Measurements from ENCODE around the gene LSM10.

Gene LSM10

DNA sequence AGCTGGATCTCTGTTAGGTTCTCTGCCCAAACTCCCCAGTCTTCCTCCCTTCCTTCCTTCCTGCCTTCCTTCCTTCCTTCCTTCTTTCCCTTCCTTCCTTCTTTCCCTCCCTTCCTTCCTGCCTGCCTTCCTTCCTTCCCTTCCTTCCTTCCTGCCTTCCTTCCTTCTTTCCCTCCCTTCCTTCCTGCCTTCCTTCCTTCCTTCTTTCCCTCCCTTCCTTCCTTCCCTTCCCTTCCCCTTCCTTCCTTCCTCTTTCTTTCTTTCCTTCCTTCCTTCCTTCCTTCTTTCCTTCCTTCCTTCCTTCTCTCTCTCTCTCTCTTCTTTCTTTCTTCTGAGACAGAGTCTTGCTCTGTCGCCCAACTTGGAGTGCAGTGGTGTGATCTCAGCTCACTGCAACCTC lies 8.7 kb upstream of the LSM10 start:
- DNase-seq, result no peak

DNA sequence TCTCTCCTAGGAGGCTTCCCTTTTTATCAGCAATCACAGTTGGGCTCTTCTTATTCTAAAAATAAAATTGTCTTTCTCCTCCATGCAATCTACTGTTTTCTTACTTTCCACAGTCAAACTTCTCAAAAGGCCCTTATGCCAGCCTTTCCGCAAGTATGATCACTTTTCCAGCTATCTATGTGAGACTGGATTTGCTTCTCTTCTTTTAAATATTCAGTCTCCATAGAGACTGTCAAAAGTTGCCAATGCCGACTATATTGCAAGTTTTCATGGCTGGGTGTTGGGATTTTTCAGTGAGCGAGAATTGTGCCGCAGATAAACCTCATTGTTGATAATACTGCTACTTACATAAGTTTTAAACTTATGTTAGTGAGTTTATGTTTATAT lies 4.8 kb upstream of the LSM10 start:
- no peak for DNase-seq

DNA sequence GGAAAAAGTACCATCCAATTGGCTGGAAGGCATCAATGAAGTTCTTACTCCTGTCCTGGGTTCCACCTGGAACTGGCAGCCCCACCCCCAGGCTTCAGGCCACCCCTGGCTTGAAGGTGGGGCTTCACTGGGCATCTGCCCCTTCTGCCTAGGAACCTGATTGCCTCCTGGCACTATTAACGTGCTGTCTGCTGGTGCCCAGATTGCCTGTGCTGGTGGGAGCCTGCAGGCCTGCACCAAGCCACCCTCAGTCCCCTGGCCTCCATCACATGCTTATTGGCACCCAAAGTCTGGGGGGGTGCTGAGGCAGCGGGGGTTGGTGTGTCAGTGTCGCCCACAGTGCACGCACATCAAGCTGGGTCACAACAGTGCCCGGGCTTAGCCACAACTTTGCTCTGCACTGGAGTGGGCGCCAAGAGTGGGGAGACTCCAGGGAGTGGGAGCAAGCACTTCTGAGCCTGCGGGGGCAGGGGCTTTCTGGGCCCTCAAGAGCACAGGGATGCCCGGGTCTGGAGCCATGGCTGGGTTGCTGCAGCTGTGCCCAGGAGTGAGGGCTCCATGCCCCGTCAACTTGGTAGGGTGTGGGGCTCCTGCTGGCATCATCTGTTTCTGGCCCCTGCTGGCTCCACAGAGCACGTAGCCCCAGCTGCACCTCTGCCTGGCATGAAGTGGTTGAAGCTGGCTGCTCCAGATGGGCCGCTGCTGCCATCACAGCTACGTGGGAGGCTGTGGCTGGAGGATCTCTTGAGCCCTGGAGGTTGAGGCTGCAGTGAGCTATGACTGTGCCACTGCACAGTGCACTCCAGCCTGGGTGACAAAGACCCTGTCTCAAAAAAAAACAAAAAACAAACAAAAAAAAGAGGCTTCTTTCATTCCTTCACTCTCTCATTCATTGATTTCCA lies 4.1 kb upstream of the LSM10 start:
- no peak for DNase-seq

DNA sequence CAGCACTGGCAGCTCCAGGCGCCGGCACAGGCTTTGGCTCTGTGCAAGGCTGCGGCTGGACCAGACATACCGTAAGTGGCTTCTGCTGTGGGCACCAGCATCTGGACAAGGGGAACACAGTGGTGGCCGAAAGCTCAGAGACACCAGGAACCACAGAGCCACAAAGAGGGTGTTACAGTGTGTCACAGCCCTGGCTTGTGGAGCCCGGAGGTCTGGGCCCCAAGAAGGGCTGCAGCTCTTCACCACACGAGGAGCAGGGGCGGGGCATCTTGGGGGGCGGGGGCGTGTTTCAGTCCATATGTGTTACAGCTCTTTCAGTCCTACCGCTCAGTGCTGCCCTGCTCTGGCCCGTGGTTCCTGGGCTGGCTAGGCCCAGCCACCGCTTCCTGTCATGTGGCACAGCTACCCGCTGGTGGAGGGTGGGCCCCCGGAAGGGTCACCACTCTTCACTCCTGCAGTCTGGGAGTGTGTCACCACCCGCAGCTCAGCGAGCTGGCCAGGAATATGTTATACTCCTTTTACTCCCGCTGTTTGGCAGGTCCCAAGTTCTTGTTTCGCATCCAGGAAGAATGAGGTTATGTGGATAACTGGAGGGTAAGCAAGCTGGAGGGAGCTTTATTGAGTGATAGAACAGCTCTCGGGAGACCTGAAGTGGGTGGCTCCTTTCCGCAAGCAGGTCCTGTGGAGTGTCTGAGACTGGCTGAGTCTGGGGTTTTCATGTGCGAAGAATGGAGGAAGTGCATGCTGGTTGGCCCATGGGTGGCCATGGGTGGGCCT lies 3.3 kb upstream of the LSM10 start:
- no peak for DNase-seq

DNA sequence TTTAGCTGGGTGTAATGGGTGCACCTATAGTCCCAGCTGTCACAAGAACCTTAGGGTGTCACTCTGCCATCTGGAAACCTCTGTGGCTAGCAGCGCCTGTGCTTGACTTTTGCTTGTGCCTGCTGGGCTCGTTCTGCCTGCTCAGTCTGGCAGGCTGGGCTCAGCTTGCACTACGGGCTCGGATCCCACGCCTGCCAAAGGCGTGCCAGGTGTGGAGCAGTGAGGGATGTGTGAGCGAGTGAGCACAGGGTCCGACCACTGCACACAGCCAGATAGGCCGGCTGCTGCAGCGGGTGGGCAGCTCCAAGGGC lies 2.8 kb upstream of the LSM10 start:
- no peak for DNase-seq

DNA sequence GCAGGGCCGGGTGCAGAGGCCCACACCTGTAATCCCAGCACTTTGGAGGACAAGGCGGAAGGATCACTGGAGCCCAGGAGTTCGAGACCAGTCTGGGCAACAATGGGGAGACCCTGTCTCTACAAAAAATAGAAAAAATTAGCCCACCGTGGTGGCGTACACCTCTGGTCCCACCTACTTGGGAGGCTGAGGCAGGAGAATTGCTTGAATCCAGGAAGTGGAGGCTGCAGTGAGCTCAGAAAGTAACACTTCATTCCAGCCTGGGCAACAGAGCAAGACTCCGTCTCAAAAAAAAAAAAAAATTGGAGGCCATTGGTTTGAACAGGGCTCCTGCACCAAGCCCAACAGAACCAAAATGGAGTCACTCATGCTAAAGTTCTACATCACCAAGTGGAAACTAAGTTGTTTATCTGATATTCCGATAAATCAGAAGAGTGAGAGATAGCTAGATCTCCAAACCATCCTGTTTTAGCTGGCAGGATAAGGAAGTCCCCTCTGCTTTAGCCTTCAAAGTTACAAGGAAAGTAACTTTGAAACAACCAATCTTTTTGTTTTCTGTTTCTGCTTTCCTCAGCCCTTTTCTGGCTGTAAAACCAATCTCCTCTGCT lies 766 bp upstream of the LSM10 start:
- no peak for DNase-seq

DNA sequence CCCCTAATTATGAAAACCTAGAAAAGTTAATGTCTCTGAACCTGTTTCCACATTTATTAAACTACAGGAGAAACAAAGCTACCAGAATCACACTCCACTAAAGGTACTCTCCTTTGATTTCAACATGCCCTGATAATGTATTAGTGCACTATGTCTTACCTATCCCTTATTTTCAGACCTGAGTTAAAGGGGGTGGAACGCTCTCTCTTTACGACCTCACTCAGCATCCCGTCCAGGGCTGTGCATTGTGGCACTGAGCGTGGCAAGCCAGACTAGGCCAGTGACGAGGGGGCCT lies 678 bp downstream of the LSM10 start:
- no peak for DNase-seq

DNA sequence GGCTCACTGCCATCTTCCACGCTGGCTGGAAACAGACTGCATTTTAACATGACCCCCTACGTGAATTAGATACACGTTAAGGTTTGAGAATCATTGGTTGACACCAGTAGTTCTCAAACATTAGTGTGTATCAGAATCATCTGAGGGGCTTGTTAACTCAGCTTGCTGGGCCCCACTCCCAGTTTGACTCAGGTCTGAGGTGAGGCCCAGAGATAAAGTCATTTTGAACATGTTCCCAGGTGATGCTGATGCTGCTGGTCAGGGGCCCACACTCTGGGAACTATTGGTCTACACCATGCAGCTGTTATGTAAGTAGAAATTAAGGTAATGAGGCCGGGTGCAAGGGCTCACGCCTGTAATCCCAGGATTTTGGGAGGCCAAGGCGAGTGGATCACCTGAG lies 1.3 kb downstream of the LSM10 start:
- DNase-seq, result no peak

DNA sequence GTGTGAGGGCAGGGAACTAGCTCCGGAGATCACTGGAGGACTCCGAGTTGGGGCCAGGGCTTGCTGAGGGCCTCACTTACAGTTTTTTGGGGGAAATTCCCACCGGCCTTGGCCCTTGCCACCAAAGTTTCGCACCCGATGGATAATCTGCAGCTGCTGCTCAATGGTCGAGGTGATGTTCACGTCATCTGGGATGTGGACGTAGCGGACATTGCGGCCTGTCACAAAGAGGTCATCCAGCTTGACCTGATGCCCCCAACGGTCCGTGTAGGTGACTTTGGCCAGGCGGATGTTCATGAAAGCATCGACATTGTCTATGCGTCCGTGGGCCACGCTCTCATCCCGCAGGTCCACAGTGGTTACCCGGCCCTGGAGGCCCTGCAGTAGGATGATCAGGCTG lies 4.0 kb downstream of the LSM10 start:
- DNase-seq, result no peak

DNA sequence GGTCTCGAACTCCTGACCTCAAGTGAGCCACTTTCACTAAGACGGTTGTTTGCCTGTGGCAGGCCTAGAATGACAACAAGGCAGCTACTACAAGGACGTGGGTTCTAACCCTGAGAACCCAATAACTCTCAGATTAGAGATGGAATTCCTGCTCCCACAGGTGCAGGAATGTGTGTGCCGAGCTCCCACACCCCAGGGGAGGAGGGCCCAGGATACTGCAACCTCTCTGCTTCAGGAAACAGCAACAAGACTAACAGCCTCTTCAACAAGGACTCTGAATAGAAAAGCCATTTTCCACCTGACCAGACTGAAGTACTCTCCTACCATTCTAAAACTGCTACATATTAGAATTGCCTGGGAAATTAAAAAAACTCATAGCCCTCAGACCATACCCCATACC lies 4.9 kb downstream of the LSM10 start:
- DNase-seq, result no peak

DNA sequence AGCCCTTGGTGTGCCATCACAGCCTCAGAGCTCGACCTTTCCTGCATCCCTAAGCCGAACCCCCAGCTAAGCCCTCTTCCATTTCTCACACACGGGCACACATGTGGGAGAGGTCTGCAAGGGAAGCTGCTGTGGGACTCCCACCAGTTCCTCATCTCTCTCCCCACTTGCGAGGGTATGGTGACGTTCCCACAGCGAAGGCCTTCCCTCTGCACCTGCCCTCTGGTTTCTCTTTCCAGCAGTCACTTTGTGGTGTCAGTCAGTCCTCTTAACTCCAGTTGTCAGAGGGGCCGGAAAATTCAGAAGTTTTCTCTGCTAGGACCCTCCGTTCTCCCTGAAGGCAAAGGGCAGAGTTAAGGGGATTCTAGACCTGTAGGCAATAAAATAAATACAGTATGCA lies 6.4 kb downstream of the LSM10 start:
- DNase-seq, result no peak

DNA sequence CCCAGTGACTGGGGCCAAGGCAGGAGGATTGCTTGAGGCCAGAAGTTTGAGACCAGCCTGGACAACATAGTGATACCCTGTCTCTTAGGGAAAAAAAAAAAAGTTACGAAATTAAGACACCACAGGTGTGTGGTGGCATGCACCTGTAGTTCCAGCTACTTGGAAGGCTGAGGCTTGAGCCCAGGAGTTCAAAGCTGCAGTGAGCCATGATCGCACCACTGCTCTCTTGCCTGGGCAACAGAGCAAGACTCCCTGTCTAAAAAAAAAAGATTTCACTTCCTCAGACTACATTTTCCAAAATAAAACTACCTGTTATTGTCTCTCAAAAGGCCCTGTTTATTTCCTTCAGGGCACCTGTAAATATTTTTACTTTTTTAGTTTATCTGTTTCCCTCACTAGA lies 7.3 kb downstream of the LSM10 start:
- no peak for DNase-seq

DNA sequence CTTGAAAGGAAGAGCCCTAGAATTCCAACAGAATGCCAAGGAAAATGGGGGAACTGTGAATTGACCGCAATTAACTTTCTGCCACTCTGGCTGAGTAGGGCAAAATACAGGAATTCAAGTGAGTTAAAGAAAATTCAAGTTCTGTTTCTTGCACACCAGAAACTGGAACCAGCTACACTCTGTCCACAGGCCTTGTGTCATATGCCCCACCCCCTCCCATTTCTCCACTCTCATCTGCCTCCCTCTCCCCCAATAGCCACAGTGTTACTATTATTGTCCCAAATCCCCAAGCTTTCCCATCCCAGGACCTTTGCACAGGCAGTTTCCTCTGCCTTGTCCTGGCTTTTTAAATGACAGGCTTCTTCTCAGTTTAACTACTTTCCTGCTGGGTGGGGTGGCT lies 7.7 kb downstream of the LSM10 start:
- no peak for DNase-seq

DNA sequence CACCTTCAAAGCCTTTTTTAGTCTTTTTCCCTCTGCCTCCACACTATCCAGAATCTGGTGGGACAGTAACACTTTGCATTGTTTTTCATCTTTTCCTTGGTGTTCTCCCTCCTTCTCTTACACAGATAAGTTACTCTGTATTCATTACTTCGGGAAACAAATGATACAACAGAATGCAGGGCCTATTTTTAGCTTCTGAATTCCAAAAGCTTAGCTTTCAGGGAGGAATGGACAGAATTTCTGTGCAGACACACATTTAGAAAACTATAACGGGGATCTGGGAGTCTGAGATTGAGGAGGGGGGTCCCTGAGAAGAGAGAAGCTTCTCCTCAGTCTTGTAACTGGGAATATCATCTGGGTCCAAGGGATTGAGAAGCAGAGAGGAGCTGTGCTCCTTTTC lies 8.4 kb downstream of the LSM10 start:
- DNase-seq, result no peak

DNA sequence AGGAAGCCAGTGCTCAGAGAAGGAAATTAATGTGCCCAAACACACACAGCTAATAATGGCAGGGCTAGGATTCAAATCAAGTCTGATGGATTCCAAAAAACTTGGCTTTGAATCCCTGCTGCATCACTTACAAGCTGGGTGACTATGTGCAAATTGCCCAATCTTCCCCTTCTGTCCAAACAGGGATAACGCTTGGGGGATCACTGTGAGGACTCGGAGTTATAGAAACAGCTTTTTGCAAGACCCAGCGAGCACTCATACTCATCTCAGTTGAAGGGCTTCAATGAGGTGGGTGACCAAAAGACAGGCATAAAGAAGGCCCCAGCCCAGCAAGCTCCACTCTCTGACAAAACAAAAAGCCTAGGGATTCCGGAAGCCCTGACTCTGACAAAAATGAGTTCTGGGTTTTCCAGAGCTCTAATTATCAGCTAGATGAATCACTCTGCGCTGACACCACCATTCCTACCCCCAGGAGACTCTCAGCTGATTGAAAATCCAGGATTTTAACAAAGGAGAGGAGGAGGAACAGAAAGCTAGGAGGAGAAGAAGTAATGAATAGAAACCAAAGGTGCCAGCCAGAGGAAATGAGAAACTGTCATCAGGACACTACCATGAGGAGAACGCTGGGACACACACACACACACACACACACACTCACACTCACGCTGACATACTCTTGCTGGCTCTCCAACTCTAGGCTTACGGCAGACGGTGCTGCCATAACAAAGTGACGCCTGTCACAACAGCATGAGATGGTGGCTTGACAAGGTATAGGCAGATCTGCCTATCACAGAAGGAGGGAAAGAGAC lies 10.4 kb downstream of the LSM10 start:
- DNase-seq, result peak; percentile 18

DNA sequence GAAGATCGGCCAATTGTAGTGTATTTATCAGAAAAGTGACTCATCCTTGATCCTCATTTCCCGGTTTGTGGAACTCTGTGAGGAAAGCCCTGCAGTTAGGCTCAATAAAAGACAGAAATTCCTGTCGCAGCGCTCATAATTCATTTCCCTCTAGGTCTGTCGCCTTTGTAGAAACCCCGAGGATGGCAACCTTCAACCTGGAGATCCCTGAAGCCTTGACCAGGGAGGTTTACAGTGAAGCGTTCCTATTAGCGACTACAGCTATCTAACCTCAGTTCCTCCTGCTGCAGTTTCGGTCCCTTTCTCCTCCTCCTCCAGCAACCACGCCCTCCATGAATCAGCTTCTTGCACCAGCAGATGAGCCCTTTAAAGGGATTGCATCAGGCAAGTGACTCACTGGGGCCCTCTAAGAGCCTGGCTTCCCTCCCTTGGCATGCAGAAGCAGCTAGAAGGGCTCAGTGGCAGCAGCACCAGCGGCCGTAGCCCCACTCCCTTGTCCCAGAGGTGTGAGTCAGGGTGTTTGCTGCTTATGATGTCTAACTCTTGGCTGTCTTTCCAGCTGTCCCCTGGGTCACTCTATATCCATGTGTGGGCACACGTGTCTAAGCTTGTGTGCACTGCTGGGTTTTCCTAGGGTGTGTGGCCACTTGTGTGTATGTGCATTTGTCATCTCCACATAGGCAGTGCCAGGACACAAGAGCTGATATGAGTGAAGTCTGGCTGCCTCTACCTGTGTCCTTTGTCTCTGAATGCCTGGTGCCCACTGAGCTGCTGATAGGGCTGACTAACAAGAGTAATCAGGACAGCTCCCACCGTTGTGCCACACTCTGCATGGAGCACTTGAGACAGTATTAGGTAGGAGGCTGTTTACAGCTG lies 11.2 kb downstream of the LSM10 start:
- peak; percentile 90 for DNase-seq

DNA sequence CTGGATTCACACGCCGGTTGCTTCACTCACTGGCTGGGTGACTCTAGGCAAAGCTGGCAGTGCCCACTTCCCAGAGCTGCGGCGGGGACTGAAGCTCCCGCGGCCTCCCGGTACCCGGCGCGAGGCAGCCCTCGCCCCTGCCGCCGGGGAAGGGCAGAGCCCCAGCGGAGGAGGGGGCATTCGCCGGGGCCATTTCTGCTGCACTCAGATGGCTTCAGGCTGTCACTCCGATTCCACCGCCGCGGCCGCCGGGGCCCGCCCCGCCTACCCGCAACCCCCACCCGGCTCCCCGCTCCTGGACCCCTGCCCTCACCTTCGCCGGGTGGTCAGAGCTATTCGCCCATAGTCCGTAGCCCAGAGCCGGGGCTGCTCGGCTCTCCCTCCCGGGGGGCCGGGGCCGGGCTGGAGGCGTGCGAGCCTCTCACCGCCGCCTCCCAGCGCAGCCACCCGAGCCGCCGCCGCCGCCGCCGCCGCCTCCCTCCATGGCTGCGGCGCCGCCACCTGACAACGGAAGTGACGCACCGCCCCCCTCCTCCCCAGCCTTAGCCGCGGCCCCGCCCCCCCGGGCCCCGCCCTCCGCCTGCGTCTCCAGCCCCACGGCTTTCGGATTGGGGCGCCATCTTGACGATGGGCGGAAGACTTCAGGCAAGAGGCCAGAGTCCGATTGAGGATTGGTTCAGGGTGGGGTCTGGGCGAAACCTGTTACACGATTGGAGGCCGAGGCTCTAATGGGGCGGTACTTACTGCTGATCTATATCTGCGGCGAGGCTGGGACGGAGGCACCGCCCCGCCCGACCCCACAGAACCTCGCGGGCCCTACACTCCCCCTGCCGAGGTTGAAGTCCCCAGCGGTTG lies 12.1 kb downstream of the LSM10 start, which contains the start of gene STK40:
Gene STK40 (minus strand): TSS at position 515 of the 855 bp plus-strand sequence. CDS start 24,592 bp downstream, outside the sequence.
- peak; percentile 99 for DNase-seq

DNA sequence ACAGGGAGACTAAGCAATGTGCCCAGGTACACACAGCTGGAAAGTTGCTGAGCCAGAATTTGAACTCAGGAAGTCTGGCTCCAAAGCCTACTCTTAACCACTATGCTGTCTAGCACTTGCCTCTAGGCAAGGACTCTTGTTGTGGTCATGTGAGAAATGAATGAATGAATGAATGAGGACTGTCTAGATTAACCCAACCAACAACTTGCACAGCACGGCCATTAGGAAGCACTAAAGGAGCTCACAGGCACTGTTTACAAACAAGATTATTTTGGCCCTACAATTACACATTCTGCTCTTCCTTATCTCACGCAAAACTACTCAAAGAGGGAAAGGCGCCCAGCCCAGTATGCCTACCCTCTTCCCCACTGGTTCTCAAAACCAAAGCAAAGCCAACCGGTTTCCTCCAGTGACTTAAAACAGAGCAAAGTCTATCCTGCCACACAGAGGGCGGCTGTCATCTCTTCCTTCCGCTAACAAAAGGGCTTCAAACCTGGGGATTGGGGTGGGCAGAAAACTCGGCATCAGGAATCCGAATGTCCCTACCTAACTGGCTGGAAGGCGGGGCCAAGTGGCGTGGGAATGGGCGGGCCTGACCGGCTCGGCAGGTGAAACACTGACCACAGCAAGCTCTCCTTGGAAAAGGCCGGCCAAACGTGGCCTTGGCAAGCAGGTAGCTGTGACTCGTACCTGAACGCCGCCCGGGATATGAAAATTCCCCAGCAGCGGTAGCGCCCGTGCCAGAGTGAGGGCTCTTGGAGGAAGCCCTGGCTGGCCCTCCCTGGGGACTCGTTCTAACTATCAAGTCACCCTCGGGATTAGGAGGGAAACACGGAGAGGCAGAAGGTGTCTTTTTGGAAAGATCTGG lies 12.9 kb downstream of the LSM10 start:
- DNase-seq, result no peak

DNA sequence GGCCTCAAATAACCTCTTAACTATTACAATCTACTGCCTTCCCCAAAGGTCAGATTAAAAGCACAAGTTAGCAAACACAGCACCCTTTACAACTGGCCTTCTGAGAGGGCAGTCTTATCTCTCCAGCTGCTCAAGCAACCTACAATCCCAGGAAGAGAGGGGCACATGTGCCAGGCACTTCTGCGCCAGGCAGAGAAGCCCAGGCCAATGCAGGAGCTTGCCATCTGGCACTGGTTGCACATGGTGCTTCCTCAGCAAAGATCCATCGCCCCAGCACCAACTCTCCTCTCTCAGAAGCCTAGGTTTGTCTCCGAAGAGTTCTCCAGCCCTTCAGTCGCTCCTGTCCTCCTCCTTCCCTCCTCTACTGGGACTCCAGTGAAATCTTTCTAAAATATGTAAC lies 14.5 kb downstream of the LSM10 start:
- DNase-seq, result no peak

DNA sequence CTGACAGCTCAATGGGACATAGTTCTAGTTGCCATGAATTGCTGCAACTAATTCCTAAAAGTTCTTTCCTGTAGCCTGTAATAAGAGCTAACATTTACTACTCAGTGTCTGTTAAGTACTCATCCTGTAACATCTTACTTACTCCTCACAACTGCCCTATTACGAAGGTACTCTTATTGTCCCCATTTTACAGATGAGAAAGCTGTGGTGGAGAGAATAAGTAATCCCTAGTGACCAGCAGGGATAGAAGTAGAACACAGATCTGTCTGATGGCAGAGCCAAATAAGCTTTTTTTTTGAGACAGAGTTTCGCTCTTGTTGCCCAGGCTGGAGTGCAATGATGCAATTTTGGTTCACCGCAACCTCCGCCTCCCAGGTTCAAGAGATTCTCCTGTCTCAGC lies 15.0 kb downstream of the LSM10 start:
- DNase-seq, result no peak

Data from eye (tissue), 1 donor.